ENCODE measurements around the gene TNP1.

The TNP1 gene

DNA sequence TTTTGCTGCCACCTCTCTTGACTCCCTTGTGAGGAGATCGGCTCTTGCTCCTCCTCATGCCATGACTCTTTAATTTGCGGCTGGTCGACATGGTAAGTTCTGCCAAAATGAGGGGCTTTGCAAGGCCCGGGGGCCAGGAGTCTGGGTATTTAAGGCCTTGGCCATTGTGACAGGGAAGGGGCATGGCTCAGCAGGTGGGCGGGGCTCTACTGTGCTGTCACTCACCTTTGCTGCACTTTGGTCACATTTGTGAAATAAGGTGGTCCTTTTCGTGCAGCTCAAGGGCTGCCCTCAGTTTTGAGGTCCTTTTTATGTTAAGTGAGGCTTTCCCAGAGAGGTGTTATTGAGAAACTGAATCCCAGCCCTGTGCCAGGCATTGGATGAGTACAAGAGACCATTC is at the start of gene TNP1:
TSS of gene TNP1 (minus strand) at position 121 of the 400 bp plus-strand sequence. CDS start at position 91, 30 bp downstream.
- no peak for DNase-seq

DNA sequence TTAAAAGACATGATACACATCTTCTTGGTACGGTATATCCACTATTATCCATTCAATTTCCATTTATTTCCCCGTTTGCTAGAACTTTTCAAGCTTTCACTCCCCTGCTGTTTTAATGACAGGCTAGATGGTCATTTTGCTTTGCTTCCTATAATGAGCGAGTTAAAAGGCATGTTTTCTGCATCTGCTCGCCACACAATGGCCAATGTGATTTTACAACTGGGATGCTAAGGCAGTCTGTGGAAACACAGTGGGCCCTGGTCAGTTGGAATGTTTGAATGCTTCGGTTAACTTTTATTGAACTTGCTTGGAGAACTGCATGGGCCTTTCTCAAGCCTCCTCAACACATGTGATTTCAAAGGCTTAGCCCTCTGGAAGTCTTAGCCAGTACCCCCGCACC is 48.4 kb upstream of the TNP1 start:
- DNase-seq, result no peak

DNA sequence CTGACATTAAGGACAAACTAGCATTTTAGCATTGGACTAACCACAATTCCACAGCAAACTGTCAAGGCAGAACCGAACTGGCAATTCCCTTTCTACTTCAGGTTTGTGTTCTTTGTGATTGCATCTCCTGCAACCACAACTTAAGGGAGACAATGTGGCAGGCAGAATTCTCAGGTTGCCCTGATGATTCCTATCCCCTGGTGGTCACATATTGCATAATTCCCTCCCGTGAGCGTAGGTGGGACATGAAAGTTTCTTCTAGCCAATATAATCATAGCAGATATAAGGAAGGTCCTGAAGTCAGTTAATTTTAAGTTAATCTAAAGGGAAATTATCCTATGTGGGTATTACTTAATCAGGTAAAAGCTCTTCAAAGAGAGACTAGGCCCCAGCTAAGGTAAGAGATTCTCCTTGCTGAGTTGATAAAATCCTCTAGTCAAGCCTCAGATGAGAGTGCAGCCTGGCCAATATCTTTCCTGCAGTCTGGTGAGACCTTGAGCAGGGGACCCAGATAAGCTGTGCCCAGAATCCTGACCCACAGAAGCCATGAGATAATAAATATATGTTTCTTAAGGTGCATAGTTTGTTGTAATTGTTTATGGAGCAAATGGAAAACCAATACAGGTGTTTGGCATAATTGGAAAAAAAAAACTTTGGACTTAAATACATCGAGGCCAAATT is 45.9 kb upstream of the TNP1 start:
- DNase-seq, result no peak

- DNase-seq, result no peak
These were observed 45.1 kb upstream of the TNP1 start for GRCh38 chr2:216904974-216905373.

DNA sequence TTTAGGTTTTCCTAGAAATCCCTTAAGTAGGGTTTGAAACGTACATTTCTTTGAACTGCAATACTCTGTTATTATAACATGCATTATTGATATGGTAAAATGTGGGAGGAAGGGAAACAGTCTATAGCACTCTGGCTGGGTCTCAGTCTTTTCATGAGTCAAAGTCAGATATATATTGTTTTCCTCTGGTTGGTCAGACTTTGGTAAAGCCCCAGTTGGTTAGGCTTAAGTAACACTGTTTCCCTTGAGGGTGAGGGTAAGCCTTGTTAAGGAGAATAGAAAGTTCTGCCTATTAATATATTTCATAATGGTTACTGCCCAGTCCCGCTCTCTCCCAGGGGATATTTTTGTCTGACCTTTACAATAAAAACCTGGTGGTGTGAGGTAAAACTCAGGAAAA is 44.7 kb upstream of the TNP1 start:
- no peak for DNase-seq

GRCh38 chr2:216903470-216903869 is 43.6 kb upstream of the TNP1 start:
- no peak for DNase-seq

GRCh38 chr2:216901273-216901672 is 41.4 kb upstream of the TNP1 start:
- DNase-seq, result no peak

GRCh38 chr2:216900406-216900805 is 40.5 kb upstream of the TNP1 start:
- no peak for DNase-seq

DNA sequence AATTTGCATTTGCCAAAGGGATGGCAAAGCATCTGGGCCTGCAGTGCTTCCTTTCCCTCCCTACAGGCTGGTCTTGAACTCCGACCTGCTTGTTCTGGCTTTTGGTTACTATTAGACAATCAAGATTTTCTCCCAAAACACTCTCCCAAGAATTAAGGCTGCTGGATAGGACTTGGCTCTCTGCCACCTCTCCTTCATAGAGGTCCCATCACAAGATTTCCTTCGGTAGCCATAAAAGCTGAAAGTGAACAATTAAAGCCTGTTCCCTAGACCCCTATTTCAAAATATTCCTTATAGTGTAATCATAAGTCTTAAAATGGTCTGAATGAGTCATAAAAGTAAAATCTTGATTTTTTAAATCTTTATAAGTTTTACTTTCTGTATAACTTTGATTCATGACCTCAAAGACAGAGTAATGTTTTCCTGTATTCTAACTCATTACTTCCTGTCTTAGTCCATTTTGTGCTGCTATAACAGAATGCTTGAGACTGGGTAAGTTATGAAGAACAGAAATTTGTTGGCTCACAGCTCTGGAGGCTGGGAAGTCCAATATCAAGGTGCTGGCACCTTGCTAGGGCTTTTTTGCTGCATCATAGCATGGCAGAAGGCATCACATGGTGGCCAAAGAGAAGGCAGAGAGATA is 37.8 kb upstream of the TNP1 start:
- DNase-seq, result no peak

GRCh38 chr2:216890138-216890537 is 30.3 kb upstream of the TNP1 start:
- no peak for DNase-seq

GRCh38 chr2:216888887-216889622 is 29.2 kb upstream of the TNP1 start:
- no peak for DNase-seq

DNA sequence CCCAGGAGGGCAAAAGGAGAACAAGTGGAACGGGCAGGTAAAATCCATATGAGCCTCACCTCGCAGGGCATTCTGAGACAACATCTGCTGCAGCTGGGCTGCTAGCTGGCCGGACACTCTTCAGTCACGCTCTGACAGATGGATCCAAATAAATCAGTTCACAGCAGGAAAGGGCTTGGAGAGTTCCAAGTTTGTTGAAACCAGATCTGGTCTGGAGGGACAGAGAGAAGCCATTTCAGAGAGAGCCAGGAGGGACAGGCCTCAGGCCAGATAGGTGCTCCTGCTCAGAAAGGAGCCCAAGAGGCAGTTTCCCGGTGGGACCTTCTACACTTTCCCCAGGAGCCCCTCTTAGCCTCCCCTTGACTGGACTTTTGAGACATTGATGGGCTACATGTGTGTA is 28.2 kb upstream of the TNP1 start:
- no peak for DNase-seq

- DNase-seq, result no peak
These were observed 27.3 kb upstream of the TNP1 start for GRCh38 chr2:216887138-216887537.

DNA sequence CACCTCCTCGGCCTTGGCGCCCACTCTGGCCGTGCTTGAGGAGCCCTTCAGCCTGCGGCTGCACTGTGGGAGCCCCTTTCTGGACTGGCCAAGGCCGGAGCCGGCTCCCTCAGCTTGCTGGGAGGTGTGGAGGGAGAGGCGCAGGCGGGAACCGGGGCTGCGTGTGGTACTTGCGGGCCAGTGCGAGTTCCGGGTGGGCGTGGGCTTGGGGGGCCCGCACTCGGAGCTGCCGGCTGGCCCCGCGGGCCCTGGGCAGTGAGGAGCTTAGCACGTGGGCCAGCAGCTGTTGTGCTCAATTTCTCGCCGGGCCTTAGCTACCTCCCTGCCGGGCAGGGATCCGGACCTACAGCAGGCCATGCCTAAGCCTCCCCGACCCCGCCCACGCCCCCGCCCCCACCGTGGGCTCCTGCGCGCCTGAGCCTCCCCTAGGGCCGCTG is 25.3 kb upstream of the TNP1 start:
- no peak for DNase-seq

GRCh38 chr2:216884347-216884746 is 24.5 kb upstream of the TNP1 start:
- no peak for DNase-seq

GRCh38 chr2:216882876-216883275 is 23.0 kb upstream of the TNP1 start:
- DNase-seq, result no peak

DNA sequence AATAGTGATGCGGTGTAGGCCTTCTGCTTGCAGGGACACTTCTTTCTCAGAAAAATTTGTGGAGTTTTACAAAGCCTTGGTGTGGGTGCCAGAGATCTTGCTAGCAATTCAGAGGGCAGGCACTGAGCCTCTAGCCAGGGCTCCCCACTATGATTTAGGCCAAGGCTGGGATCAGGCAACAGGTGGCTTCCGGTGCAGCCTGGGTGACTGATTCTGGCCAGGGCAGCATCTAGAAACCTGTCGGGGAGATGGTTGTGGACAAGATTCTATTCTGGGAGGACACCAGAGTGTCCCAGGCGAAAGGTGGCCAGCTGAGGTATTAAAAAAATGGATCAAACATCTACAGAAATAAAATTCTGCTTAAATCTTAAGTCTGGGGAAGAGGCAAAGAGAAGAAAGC is 21.5 kb upstream of the TNP1 start:
- DNase-seq, result no peak

- no peak for DNase-seq
These were observed 20.8 kb upstream of the TNP1 start for GRCh38 chr2:216880509-216881184.

GRCh38 chr2:216879727-216880508 is 20.1 kb upstream of the TNP1 start:
- DNase-seq, result no peak

- no peak for DNase-seq
These were observed 18.2 kb upstream of the TNP1 start for GRCh38 chr2:216878072-216878471.

GRCh38 chr2:216877085-216877484 is 17.2 kb upstream of the TNP1 start:
- DNase-seq, result no peak

DNA sequence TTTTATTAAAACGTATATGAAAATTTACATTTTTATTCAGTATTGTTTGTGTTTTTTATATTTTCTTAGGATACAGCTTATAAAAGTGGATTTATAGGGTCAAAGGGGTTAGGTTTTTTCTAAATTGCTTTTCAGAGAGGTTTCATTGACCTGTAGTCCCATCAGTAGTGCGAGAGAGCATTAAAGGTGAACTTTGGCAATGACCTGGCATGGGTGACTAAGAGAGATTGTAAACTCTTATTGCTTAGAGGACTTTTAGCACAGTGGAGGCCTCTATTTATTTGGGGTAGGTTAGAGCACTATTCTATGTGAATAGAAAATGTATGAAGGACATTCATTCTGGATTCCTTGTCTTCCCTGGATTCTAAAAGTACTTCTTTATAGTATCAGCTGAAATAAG is 16.0 kb upstream of the TNP1 start:
- no peak for DNase-seq

GRCh38 chr2:216873573-216873972 is 13.7 kb upstream of the TNP1 start:
- DNase-seq, result no peak

All from NK-92 treated with Interleukin-12 subunit alpha and Interleukin-12 subunit beta, amount 100 ng/mL, for 24 hours (cell line).